Fibroblast of pulmonary artery (primary cell): ENCODE data around the gene MTFR1L.

ENCODE experiments used
- DNase-seq: peaks from one replicate; pipeline ENCODE4 v3.0.0-alpha.2; 2010; ENCODE audit warnings: low read depth
- H3K4me3 ChIP-seq: replicated peaks from 2 replicates; pipeline ENCODE4 v1.5.1; 2011; ENCODE audit warnings: low read depth, mild to moderate bottlenecking, control low read depth, low read length, moderate library complexity
- CTCF ChIP-seq: IDR thresholded peaks from 2 replicates; pipeline ENCODE4 v1.5.1; 2011; ENCODE audit warnings: mild to moderate bottlenecking, control low read depth, low read length, inconsistent platforms; ENCODE audit errors: missing control alignments

Gene MTFR1L

GRCh38 chr1:25858494-25858893, 38.7 kb downstream of the MTFR1L start:
- H3K4me3 ChIP-seq = peak overlapping the region; percentile 56
- TF ChIP-seq CTCF = no peak

GRCh38 chr1:25858906-25859789, 39.4 kb downstream of the MTFR1L start, which contains the start of gene AUNIP:
AUNIP (minus strand) TSS chr1:25859457; CDS start chr1:25859357, 100 bp downstream.
- no peak for TF ChIP-seq CTCF
- H3K4me3 ChIP-seq = peak within 1 kb of the TSS; percentile 56
- DNase-seq = peak; percentile 89

More at GRCh38 chr1:25858494-25858893, 38.7 kb downstream of the MTFR1L start:
- DNase-seq = no peak

- no peak for TF ChIP-seq CTCF
- no peak for DNase-seq
- H3K4me3 ChIP-seq = no peak overlapping the region
Measured at GRCh38 chr1:25861316-25862286, 41.8 kb downstream of the MTFR1L start.

- DNase-seq = no peak
- TF ChIP-seq CTCF = no peak
- no peak overlapping the region for H3K4me3 ChIP-seq
Measured at GRCh38 chr1:25862785-25863485, 43.2 kb downstream of the MTFR1L start.

- H3K4me3 ChIP-seq = no peak overlapping the region
- no peak for TF ChIP-seq CTCF
- no peak for DNase-seq
Measured at GRCh38 chr1:25863486-25864262, 43.9 kb downstream of the MTFR1L start.

GRCh38 chr1:25864434-25864833, 44.7 kb downstream of the MTFR1L start:
- TF ChIP-seq CTCF = no peak

More at GRCh38 chr1:25864434-25864833, 44.7 kb downstream of the MTFR1L start:
- H3K4me3 ChIP-seq = no peak overlapping the region
- no peak for DNase-seq
